ENCODE results near the gene HOTAIR.

The HOTAIR gene

GRCh38 chr12:53929527-53929926 lies 45.2 kb downstream of the HOTAIR start:
- no peak for DNase-seq (ENCODE audit: low read depth in 1 of 2, low spot score in 1 of 2)

DNA sequence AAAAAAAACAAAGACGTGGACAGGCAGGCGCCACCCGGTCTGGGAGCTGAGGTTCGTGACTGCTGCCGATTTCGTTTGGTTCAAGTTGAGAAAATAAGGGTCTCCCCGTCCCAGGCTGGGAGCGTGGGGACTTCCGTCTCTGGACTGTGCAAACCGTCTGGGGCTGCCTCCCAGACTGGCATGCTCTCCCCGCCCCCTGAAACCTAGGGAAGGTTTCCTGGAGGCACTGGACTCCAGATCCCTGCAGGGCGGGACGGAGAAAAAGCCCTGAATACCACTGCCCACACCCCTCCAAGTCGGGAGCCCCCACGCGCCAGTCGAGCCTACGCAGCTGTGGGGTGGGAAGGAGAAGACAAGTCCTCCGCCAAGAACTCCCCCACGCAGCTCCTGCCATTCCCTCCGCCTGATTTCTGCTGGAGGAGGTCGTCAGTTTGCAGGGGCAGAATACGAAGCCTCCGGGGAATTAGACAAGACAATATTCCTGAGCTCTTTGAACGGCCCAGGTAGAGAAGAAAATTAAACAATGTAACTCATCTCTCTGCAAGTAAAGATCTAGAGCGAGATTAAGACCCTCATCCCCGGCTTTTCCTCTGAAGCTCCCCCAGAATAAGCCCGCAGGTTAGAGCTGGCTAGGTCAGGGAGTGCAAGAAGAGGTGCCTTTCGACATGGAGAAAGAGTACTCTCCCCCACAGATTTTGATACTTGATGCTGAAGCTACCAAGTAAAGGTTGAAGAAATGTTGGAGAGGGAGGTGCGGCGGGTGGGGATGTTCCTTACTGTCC lies 46.5 kb downstream of the HOTAIR start:
- no peak for DNase-seq (ENCODE audit: low read depth in 1 of 2, low spot score in 1 of 2)

DNA sequence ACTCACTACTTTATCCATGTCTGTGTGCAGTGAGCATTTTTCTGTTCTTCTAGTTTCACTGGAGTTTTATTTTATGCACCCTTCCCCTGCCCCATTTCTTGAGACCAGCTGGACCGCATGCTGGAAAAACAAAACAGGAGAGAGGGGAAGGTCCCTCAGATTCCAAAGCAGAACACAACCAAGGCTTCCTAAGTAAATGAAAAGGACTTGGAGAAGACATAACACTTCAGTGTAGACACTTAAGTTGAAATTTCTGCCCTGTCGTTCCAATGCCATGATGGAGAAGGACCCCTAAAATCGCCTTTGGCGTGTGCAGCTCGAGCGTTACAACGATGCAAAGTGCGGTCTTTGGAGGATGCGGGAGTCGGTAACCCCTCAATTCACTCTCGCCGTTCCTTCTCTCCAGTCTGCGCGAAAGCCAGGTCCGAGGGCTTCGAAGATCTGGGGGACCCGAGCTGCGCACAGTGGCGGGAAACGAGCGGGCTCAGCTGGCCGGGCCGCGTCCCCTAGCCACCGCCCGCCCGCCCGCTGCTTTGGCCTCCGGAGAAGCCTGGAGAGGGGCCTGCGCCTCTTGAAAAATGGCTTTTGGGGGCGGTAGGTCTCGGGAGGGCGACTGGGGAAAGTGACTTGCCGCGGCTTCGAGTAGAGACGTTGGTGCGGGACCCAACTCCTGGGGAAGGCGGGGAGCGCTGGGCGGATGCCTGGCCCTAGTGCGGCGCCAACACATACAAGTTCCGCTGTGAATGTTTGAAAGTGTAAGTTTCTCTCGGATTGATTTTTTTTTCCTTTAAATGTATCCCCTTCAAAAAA lies 47.3 kb downstream of the HOTAIR start:
- no peak for DNase-seq (ENCODE audit: low read depth in 1 of 2, low spot score in 1 of 2)

DNA sequence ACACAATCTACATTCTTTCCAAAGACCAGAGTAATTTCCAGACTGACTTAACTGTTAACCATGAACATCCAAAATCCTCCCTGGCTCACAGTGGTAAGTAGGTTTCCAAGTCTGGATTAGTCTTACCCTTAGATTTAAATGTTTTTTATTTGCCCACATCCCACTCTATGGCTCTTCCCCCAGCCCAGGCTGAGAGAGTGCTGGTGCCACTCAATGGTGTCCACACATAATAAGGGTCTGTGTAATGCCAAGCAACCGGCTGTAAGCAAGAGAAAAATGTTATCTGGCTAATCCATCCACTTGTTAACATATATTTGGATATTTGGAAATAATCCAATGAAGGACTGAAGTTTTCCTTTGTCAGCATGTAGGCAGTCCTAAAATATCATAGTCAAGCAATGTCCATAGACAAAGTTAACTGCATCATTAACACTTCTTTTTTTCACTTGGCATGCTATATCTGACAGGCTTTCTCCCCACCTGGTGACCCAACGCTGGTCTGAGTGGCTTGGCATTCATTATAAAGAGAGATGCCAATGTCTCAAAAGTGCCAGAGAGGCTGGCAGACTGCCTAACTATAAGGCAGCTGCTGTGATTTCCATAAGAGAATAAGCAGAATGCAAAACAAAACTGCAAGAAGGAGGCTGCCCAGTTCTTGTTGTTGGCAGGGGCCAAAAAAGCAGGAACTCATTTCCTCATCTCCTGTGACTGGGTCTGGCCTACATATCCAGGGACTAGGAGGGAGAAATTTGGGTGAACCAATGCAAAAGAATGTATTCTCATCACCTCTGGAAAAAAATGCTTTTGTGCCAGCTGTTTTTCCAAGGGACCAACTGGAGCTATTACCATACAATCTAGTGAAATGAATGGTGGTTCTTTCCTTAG lies 50.0 kb downstream of the HOTAIR start:
- no peak for DNase-seq (ENCODE audit: low read depth in 1 of 2, low spot score in 1 of 2)

DNA sequence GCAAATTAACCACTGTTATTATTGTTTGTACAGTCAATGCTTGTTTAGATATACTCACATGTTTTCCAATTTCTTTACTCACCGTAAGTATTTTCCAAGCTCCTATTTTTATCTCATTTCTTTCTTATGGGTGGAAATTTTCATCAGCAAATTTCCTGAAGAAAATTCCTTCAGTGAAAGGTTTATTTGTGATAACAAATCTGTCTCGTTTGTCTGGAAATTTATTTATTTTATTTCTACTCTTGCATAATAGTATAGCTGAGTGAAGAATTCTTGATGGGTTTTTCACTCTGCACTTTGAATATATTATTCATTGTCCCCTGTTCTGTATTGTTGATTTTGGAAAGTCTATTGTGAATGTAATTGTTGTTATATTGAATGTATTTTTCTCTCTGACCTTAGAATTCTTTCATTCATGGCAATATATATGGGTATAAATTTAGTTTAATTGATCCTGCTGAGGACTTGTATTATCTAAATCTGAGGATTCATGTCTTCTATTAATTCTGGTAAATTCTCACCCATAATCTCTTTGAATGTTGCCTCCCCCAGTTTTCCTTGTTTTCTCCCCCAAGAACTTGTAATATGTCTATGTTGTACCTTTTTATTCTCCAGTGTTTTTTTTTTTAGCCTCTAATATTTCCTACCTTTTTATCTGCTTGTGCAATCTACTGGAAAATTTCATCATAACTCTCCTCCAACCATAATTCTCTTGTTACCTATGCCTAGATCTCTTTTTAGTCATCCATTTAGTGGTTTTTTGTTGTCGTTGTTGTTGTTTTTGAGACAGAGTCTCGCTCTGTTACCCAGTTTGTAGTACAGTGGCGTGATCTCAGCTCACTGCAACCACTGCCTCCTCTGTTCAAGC lies 57.7 kb downstream of the HOTAIR start:
- no peak for DNase-seq (ENCODE audit: low read depth in 1 of 2, low spot score in 1 of 2)
